NB4 (cell line): Measurements from ENCODE around the gene SLC35E4.

Experiments
- POLR2A ChIP-seq: IDR thresholded peaks from 2 replicates; pipeline ENCODE4 v1.6.1; 2011; ENCODE audit warnings: mild to moderate bottlenecking; ENCODE audit not compliant: insufficient read length; ENCODE audit errors: extremely low read depth
- TF ChIP-seq, protein P1 (sequence below): IDR thresholded peaks from one replicate; pipeline ENCODE4 v1.5.1; 2012; ENCODE audit warnings: low read depth, low read length

DNA sequence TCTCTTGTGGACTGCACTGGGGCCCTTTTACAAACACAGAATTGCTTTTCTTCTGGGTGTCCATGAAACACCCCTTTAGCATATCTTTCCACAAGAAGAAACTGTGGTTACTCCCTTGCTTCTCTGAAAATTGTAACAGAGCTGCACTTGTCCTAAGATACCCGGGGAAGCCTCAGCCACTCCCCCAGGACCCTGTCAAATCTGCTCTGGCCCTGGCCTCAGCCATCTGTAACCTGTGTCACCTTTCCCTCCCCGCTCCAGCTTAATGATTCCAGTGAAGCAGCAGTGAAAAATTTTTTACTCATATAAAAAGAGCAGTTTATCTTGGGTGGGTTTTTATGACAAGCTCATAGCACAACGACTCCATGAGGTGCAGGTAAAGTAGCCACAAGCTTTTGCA is 35.5 kb downstream of the SLC35E4 start:
- no peak for TF ChIP-seq POLR2A
- TF ChIP-seq, protein P1, sequence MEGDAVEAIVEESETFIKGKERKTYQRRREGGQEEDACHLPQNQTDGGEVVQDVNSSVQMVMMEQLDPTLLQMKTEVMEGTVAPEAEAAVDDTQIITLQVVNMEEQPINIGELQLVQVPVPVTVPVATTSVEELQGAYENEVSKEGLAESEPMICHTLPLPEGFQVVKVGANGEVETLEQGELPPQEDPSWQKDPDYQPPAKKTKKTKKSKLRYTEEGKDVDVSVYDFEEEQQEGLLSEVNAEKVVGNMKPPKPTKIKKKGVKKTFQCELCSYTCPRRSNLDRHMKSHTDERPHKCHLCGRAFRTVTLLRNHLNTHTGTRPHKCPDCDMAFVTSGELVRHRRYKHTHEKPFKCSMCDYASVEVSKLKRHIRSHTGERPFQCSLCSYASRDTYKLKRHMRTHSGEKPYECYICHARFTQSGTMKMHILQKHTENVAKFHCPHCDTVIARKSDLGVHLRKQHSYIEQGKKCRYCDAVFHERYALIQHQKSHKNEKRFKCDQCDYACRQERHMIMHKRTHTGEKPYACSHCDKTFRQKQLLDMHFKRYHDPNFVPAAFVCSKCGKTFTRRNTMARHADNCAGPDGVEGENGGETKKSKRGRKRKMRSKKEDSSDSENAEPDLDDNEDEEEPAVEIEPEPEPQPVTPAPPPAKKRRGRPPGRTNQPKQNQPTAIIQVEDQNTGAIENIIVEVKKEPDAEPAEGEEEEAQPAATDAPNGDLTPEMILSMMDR: no peak
